Adrenal gland (tissue), 12 donors: Measurements from ENCODE around the gene UGGT1. TPM values are rescaled to one million over a fixed set of nuclear protein-coding genes. Genes with fewer than 3 reads are reported as not detected.

Experiments used
- DNase-seq, 7 donors: peaks; one replicate each; pipeline ENCODE4 v3.0.0-alpha.2; 2019 to 2020
- H3K27ac ChIP-seq, 5 donors: fragments of 200-600 bp; sonication (generic) in 4 of 5; 1 replicate in 3 of 5; 2 replicates in 2 of 5; pipeline versions ENCODE4 v1.5.1 to v1.8.0; 2016 to 2020; ENCODE audit warnings: mild to moderate bottlenecking in 1 of 5
- H3K27me3 ChIP-seq: fragments of 200-600 bp; 2 replicates; pipeline ENCODE4 v1.8.0; 2021
- H3K36me3 ChIP-seq, 2 donors: fragments of 200-600 bp; replicated peaks in 1 of 2; 1 replicate in 1 of 2; 2 replicates in 1 of 2; pipeline versions ENCODE4 v1.5.1 to v1.8.0; 2018 to 2022
- H3K4me1 ChIP-seq, 2 donors: fragments of 200-600 bp; replicated peaks in 1 of 2; 1 replicate in 1 of 2; 2 replicates in 1 of 2; pipeline versions ENCODE4 v1.5.1 to v1.8.0; 2018 to 2021
- H3K4me3 ChIP-seq, 4 donors: fragments of 200-600 bp; sonication (generic) in 3 of 4; one replicate each; pipeline ENCODE4 v1.5.1; 2016 to 2018
- H3K9me3 ChIP-seq, 3 donors: fragments of 200-600 bp; sonication (generic) in 1 of 3; replicated peaks in 1 of 3; 1 replicate in 2 of 3; 2 replicates in 1 of 3; pipeline versions ENCODE4 v1.5.1 to v1.8.0; 2016 to 2021
- POLR2A ChIP-seq, 2 donors: fragments of 450-650 bp; IDR thresholded peaks; one replicate each; pipeline ENCODE4 v1.6.1; 2017; ENCODE audit warnings: antibody characterized with exemption in 2 of 2, mild to moderate bottlenecking in 2 of 2, moderate library complexity in 1 of 2
- WGBS, 4 donors: extraction: QIAGEN DNeasy Blood & Tissue Kit in 2 of 4; methylation state at CpG; one replicate each; pipeline versions ENCODE4 v1.1.5 to v1.1.7; 2013 to 2017; 5-methylcytosine and 5-hydroxymethylcytosine counted together
- intact Hi-C, 2 donors: fragments of 100-400 bp; cut with DNase I; formaldehyde crosslinking; loops; one replicate each; pipeline versions ENCODE4 v1.14.1 to v1.15.0; 2022 to 2023
- polyA plus RNA-seq, 3 donors: library from polyadenylated mRNA; stranded (reverse); fragments of 200-250 nt in 2 of 3; fragments of 350-450 nt in 1 of 3; fragmentation: Illumina TruSeq in 1 of 3; extraction: RNeasy Lipid Tissue Mini Kit (QIAGEN cat#74804) in 1 of 3; gene quantifications; one replicate each; pipeline ENCODE4 v1.2.3, GENCODE V29; 2013 to 2014
- total RNA-seq, 9 donors: library from RNA; depleted of rRNA in 4 of 9; stranded (reverse); fragments of >200 nt in 4 of 9; fragments of 120-200 nt in 1 of 9; fragmentation: NEBNext Ultra II Directional in 1 of 9; extraction: Animal tissue kit (Norgen Biotek cat#: 25700) in 1 of 9; gene quantifications; one replicate each; pipeline versions ENCODE4 v1.1.0 to v1.2.4, GENCODE V29; 2013 to 2023
- TF ChIP-seq, protein P1 (sequence below), 6 experiments: fragments of 450-650 bp in 4 of 6; fragments of 200-600 bp in 2 of 6; sonication (generic) in 1 of 6; IDR thresholded peaks; 1 replicate in 5 of 6; 2 replicates in 1 of 6; pipeline versions ENCODE4 v1.5.1 to v1.8.0; 2016 to 2021; ENCODE audit warnings: antibody characterized with exemption in 6 of 6, mild to moderate bottlenecking in 2 of 6, moderate library complexity in 1 of 6
- donor health status: healthy with polysubstance abuse.
- donor health status: Bipolar disorder and iron deficiency.
- donor health status: DM: yes; HTN: yes; CAD: no.
- donor health status: DM: no; HTN: no; CAD: no.
- donor health status: DM: no; HTN: no; CAD: no.
- donor health status: DM: yes; HTN: yes; CAD: no.

The UGGT1 gene
- total and polyA plus RNA-seq, 12 donors = 6.6 to 67.5 (median 41.5) TPM

DNA sequence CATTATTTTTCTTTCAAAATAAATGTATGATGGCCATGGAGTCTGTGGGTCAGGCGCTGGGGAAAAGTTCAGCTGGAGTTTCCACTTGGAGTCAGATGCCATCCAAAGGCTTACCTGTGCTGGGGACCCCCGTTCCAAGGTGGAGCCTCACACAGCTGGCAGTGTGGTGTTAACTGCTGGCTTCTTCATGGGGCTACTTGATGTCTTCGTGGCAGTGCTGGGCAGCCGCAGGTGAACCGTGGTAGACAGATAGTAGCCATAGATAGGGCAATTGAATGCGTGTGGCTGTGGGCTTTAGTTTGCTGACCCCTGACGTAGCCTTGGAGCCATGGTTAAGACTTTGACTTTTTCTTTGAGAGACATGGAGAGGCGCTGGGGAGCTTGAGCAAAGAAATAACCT lies 144.6 kb downstream of the UGGT1 start:
- no peak for TF ChIP-seq POLR2A (IDR thresholded peaks at IDR 0.05)
- TF ChIP-seq, protein P1, sequence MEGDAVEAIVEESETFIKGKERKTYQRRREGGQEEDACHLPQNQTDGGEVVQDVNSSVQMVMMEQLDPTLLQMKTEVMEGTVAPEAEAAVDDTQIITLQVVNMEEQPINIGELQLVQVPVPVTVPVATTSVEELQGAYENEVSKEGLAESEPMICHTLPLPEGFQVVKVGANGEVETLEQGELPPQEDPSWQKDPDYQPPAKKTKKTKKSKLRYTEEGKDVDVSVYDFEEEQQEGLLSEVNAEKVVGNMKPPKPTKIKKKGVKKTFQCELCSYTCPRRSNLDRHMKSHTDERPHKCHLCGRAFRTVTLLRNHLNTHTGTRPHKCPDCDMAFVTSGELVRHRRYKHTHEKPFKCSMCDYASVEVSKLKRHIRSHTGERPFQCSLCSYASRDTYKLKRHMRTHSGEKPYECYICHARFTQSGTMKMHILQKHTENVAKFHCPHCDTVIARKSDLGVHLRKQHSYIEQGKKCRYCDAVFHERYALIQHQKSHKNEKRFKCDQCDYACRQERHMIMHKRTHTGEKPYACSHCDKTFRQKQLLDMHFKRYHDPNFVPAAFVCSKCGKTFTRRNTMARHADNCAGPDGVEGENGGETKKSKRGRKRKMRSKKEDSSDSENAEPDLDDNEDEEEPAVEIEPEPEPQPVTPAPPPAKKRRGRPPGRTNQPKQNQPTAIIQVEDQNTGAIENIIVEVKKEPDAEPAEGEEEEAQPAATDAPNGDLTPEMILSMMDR (IDR thresholded peaks at IDR 0.05) = no peak
- WGBS, 4 donors = 80 to 92% (median 91%) methylated on average over 8 of the region's 8 CpGs
- H3K4me3 ChIP-seq = no peak overlapping the region
- peak in 1 of 7 donors; percentile 31 for DNase-seq
- H3K9me3 ChIP-seq = no peaks in the 10 kb centered on the region
- intact Hi-C loops = loop anchor here (10.0 kb wide), 3 partner anchors 51 to 171 kb away; no protein-coding TSS in a partner anchor
- no peak overlapping the region for H3K27ac ChIP-seq
- no peaks in the 10 kb centered on the region for H3K27me3 ChIP-seq
- peaks cover 0 to 11% of the 10 kb centered on the region in 2 donors for H3K4me1 ChIP-seq
- H3K36me3 ChIP-seq = no peaks in the 10 kb centered on the region

GRCh38 chr2:128236491-128237035 lies 145.6 kb downstream of the UGGT1 start:
- Histone ChIP-seq H3K9me3 (no peaks in the 10 kb centered on the region), H3K4me1 (peaks cover 0 to 11% of the 10 kb centered on the region in 2 donors), H3K4me3 (no peak overlapping the region), H3K27ac (peak overlapping the region in 2 of 5 donors; percentile 34 to 75), H3K27me3 (no peaks in the 10 kb centered on the region), H3K36me3 (no peaks in the 10 kb centered on the region)
- DNase-seq = peak; percentile 33 to 65 (median 48)
- intact Hi-C loops = loop anchor here (10.0 kb wide), 3 partner anchors 52 to 172 kb away; no protein-coding TSS in a partner anchor
- TF ChIP-seq, protein P1 (IDR thresholded peaks at IDR 0.05) = no peak
- TF ChIP-seq POLR2A (IDR thresholded peaks at IDR 0.05) = no peak
- 76 to 88% (median 81%) methylated on average over 8 of the region's 8 CpGs for WGBS, 4 donors

- H3K27ac ChIP-seq = peak overlapping the region in 2 of 5 donors; percentile 34 to 75
- DNase-seq = peak in 3 of 7 donors; percentile 33 to 56 (median 37)
- peaks cover 0 to 11% of the 10 kb centered on the region in 2 donors for H3K4me1 ChIP-seq
- H3K27me3 ChIP-seq = no peaks in the 10 kb centered on the region
- 42 to 64% (median 56%) methylated on average over 2 of the region's 2 CpGs for WGBS, 4 donors
- H3K9me3 ChIP-seq = no peaks in the 10 kb centered on the region
- TF ChIP-seq, protein P1 (IDR thresholded peaks at IDR 0.05) = no peak
- no peak for TF ChIP-seq POLR2A (IDR thresholded peaks at IDR 0.05)
- H3K4me3 ChIP-seq = no peak overlapping the region
- intact Hi-C loops = loop anchor here (10.0 kb wide), 3 partner anchors 52 to 172 kb away; no protein-coding TSS in a partner anchor
- H3K36me3 ChIP-seq = no peaks in the 10 kb centered on the region
Observed at GRCh38 chr2:128237081-128237534, 146.1 kb downstream of the UGGT1 start.

DNA sequence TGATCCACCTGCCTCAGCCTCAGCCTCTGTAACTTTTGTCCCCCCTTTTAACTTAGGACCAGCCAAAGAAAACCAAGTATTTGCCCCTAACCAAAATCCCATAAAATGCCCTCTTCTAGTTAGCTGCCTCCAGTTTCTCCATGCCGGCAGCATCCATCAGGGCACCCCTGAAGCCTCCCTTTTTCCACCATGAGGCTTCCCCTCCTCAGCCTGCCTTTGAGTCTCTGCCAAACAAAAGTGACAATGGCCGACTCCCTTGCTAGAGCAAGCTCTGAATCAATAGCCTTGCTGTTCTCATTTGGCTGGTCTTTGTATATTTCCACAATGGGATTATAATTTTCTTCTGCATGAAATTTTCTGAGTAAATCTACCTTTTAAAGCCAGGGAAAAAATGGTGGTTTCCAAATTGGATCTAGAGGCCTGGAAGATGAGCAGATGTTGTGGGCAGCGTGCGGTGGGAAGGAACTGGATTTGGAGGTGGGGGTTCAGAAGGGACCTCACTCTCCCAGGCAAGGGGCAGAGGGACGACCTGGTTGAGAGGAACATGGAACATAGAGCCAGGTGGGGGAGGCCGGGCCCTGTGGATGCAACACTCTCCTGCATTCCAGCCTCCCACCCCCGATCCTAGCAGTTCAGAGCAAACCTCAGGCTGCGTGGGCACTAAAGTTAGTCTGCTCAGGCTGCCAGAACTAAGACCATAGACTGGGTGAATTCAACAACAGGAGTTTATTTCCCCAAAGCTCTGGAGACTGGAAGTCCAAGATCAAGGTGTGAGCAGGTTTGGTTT lies 147.1 kb downstream of the UGGT1 start:
- no peak for TF ChIP-seq POLR2A (IDR thresholded peaks at IDR 0.05)
- TF ChIP-seq, protein P1 (IDR thresholded peaks at IDR 0.05) = no peak
- H3K4me3 ChIP-seq = no peak overlapping the region
- DNase-seq = no peak
- no peak overlapping the region for H3K27ac ChIP-seq
- no peaks in the 10 kb centered on the region for H3K27me3 ChIP-seq
- WGBS, 4 donors = 83 to 97% (median 93%) methylated on average over 6 to 8 of the region's 8 CpGs
- peaks cover 0 to 11% of the 10 kb centered on the region in 2 donors for H3K4me1 ChIP-seq
- H3K36me3 ChIP-seq = no peaks in the 10 kb centered on the region
- no peaks in the 10 kb centered on the region for H3K9me3 ChIP-seq
- intact Hi-C loops = loop anchor here (10.0 kb wide), 3 partner anchors 53 to 173 kb away; no protein-coding TSS in a partner anchor
